BJ (cell line): Measurements from ENCODE around the gene SMAD6. TPM values are rescaled to one million over a fixed set of nuclear protein-coding genes. Genes with fewer than 3 reads are reported as not detected.

ENCODE experiments used
- CTCF ChIA-PET: fragments of 350-600 bp; formaldehyde crosslinking; extraction: SDS; loops from one replicate; lab custom pipeline; 2021; ENCODE audit warnings: antibody characterized with exemption, inconsistent platforms; lab: Yijun Ruan, JAX
- POLR2A ChIA-PET: fragments of 300-600 bp; sonication (Branson Sonifier 250); formaldehyde crosslinking; extraction: SDS; loops from one replicate; lab custom pipeline; 2021; ENCODE audit warnings: antibody characterized with exemption; lab: Charles Lee
- DNase-seq: peaks from one replicate; pipeline ENCODE4 v3.0.0-alpha.2; 2011; ENCODE audit warnings: low read depth
- H3K27me3 ChIP-seq: 2 replicates; pipeline ENCODE4 v1.6.0; 2011; ENCODE audit warnings: low read length; ENCODE audit not compliant: control insufficient read depth, insufficient read depth
- H3K36me3 ChIP-seq: 2 replicates; pipeline ENCODE4 v1.5.1; 2011; ENCODE audit warnings: low read length; ENCODE audit not compliant: control insufficient read depth, insufficient read depth
- H3K4me3 ChIP-seq: 2 replicates; pipeline ENCODE4 v1.5.1; 2011; ENCODE audit warnings: low read depth, mild to moderate bottlenecking, control low read depth, low read length
- polyA plus RNA-seq: library from polyadenylated mRNA; depleted of rRNA; stranded (reverse); fragments of >200 nt; gene quantifications from 2 replicates; pipeline ENCODE4 v1.2.3, GENCODE V29; 2011
- TF ChIP-seq, protein P1 (sequence below): IDR thresholded peaks from 2 replicates; pipeline ENCODE4 v1.5.1; 2011; ENCODE audit warnings: low read depth, mild to moderate bottlenecking, control low read depth, inconsistent platforms, low read length, moderate library complexity; ENCODE audit not compliant: insufficient read depth

SMAD6 gene
- polyA plus RNA-seq, 1 experiment: 3.8 TPM

DNA sequence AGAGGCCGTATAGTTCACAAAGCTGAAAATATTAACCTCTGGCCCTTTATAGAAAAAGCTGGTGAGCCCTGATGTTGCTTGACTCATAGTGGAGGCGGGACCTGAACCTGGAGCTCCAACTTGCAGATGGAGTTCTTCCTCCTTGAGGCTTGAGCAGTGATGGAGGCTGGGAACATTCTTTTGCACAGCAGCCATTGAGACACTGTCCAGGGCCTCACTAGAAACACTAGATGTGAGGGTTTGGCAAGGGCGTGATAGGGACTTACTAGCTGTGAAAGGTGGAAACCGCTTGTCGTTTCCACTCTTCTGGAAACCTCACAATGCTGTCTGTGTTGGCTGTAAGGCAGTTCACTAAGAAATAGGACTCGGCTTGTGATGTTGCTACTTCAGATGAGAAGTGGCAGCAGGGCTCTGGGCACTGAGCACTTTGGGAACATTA lies 12.5 kb downstream of the SMAD6 start:
- Histone ChIP-seq H3K27me3 (no peaks in the 10 kb centered on the region), H3K36me3 (peaks cover 23% of the 10 kb centered on the region), H3K4me3 (no peak overlapping the region)
- ChIA-PET CTCF (interaction anchor here (0.7 to 3.5 kb wide), 8 partner anchors 9 to 137 kb away, joined by 3 to 19 read pairs (median 4); no protein-coding TSS in a partner anchor), POLR2A (no interaction called here)
- no peak for DNase-seq
- TF ChIP-seq, protein P1, sequence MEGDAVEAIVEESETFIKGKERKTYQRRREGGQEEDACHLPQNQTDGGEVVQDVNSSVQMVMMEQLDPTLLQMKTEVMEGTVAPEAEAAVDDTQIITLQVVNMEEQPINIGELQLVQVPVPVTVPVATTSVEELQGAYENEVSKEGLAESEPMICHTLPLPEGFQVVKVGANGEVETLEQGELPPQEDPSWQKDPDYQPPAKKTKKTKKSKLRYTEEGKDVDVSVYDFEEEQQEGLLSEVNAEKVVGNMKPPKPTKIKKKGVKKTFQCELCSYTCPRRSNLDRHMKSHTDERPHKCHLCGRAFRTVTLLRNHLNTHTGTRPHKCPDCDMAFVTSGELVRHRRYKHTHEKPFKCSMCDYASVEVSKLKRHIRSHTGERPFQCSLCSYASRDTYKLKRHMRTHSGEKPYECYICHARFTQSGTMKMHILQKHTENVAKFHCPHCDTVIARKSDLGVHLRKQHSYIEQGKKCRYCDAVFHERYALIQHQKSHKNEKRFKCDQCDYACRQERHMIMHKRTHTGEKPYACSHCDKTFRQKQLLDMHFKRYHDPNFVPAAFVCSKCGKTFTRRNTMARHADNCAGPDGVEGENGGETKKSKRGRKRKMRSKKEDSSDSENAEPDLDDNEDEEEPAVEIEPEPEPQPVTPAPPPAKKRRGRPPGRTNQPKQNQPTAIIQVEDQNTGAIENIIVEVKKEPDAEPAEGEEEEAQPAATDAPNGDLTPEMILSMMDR: no peak

DNA sequence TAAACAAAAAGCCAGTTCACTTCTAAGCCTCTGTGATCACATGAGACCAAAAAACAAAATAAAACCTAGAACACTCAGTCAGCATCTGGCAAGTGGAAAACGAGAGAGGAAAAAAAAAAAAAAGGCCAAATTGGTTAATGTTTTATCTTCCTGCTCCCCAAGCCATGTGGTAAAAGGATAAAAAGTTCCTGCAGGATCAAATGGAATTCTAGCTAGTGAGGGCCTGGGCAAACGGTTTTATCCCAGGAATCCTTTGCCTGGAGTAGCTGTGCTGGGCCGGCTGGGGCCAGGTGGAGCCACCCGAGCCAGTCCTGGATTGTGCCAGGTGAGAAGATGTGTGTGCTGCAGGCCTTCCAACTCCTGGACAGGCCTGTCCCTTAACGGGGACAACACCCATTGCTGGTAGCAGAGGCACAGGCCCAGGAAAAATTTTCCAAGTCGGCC lies 13.2 kb downstream of the SMAD6 start:
- Histone ChIP-seq H3K27me3 (no peaks in the 10 kb centered on the region), H3K36me3 (peaks cover 22% of the 10 kb centered on the region), H3K4me3 (no peak overlapping the region)
- DNase-seq: no peak
- ChIA-PET CTCF (interaction anchor here (1.4 to 3.5 kb wide), 3 partner anchors 9 to 137 kb away, joined by 3 to 19 read pairs (median 13); no protein-coding TSS in a partner anchor), POLR2A (interaction anchor here (0.7 kb wide), 1 partner anchor 26 kb away, joined by 8 read pairs; no protein-coding TSS in a partner anchor)
- TF ChIP-seq, protein P1: no peak

DNA sequence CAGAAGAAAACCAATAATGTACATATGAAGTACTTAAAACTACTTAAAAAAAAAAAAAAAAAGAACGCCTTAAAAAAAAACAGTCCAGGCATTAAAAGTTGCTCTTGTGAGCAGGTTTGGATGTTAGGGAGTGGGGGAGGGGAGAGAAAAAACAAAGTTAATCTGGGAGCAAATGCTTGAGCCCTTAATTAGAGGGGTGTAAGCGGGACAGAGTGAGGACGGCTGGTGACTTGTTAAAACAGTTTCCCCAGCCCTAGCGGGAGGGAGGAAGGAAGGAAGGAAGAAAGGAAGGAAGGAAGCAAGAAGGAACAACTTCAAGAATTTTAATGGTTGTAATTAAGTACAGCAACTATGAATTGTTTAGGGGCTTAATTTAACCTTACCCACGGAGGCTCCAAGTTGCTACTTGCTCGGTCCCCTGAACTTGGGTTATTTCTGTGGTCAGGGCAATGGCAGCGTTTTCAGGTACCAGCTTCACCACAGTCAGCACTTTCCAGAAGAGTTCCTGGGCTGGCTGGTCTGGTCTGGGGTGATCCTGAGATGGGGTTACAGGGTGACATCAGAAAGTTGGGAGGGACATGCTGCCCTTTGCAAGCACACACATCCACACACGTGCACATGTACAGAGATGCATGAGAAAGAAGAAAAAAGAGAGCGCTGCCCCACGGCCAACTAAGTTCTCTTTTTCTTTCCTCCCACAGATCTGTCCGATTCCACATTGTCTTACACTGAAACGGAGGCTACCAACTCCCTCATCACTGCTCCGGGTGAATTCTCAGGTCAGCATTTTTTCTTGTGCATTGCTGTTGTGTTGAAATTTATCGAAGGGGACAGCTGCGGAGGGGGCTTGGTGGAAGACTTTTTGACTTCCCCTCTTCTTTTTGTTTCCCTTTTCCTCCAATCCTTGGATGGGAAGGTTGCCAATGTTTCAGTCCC lies 14.0 kb downstream of the SMAD6 start:
- ChIA-PET CTCF (interaction anchor here (0.8 to 3.5 kb wide), 3 partner anchors 10 to 136 kb away, joined by 3 to 19 read pairs (median 13); no protein-coding TSS in a partner anchor), POLR2A (interaction anchor here (0.7 kb wide), 1 partner anchor 25 kb away, joined by 8 read pairs; no protein-coding TSS in a partner anchor)
- H3K4me3 ChIP-seq: no peak overlapping the region
- TF ChIP-seq, protein P1: no peak
- DNase-seq: no peak
- peaks cover 24% of the 10 kb centered on the region for H3K36me3 ChIP-seq
- no peaks in the 10 kb centered on the region for H3K27me3 ChIP-seq

- no peak for DNase-seq
- TF ChIP-seq, protein P1: no peak
- peaks cover 23% of the 10 kb centered on the region for H3K36me3 ChIP-seq
- no peaks in the 10 kb centered on the region for H3K27me3 ChIP-seq
- POLR2A ChIA-PET: no interaction called here
- no peak overlapping the region for H3K4me3 ChIP-seq
- CTCF ChIA-PET: interaction anchor here (0.8 to 3.5 kb wide), 2 partner anchors 14 to 135 kb away, joined by 3 to 19 read pairs; no protein-coding TSS in a partner anchor
These were observed 14.6 kb downstream of the SMAD6 start for GRCh38 chr15:66716656-66717020.
